Peyer's patch (tissue), 4 donors: ENCODE data around the gene FKBP15. TPM values are rescaled to one million over a fixed set of nuclear protein-coding genes. Genes with fewer than 3 reads are reported as not detected.
"Not testable (repeated sequence)": the region's sequence is repeated elsewhere in the genome, so short reads cannot be mapped to it uniquely, and the experiment has no call there.

Experiments used
- DNase-seq, 3 donors: peaks; one replicate each; pipeline ENCODE4 v3.0.0-alpha.2; 2017 to 2019
- H3K27ac ChIP-seq, 4 donors: fragments of 200-600 bp; sonication (generic); one replicate each; pipeline ENCODE4 v1.5.1; 2016 to 2019
- H3K27me3 ChIP-seq, 2 donors: fragments of 200-600 bp; sonication (generic); one replicate each; pipeline ENCODE4 v1.5.1; 2019
- H3K36me3 ChIP-seq, 3 donors: fragments of 200-600 bp; sonication (generic); one replicate each; pipeline ENCODE4 v1.5.1; 2016 to 2019
- H3K4me1 ChIP-seq, 4 donors: fragments of 200-600 bp; sonication (generic); one replicate each; pipeline ENCODE4 v1.5.1; 2016 to 2019
- H3K4me3 ChIP-seq, 4 donors: fragments of 200-600 bp; sonication (generic); 1 replicate in 3 of 4; 2 replicates in 1 of 4; pipeline ENCODE4 v1.5.1; 2016 to 2019; ENCODE audit warnings: mild to moderate bottlenecking in 1 of 4
- H3K9me3 ChIP-seq, 4 donors: fragments of 200-600 bp; sonication (generic); one replicate each; pipeline ENCODE4 v1.5.1; 2016 to 2019; ENCODE audit warnings: mild to moderate bottlenecking in 1 of 4
- POLR2A ChIP-seq, 2 donors: fragments of 450-650 bp; IDR thresholded peaks; one replicate each; pipeline ENCODE4 v1.5.1; 2017; ENCODE audit warnings: antibody characterized with exemption in 2 of 2, mild to moderate bottlenecking in 2 of 2, moderate library complexity in 2 of 2
- total RNA-seq, 4 donors: library from RNA; depleted of rRNA; stranded (reverse); fragments of >200 nt; gene quantifications; one replicate each; pipeline ENCODE4 v1.1.0, GENCODE V29; 2016
- TF ChIP-seq, protein P1 (sequence below), 6 experiments: fragments of 450-650 bp in 4 of 6; fragments of 200-600 bp in 2 of 6; sonication (generic) in 1 of 6; IDR thresholded peaks; one replicate each; pipeline ENCODE4 v1.5.1; 2017 to 2019; ENCODE audit warnings: antibody characterized with exemption in 6 of 6, mild to moderate bottlenecking in 3 of 6, moderate library complexity in 1 of 6

Gene FKBP15
- total RNA-seq, 4 donors from 2014 or later, result 25.9 to 44.6 (median 32.5) TPM

DNA sequence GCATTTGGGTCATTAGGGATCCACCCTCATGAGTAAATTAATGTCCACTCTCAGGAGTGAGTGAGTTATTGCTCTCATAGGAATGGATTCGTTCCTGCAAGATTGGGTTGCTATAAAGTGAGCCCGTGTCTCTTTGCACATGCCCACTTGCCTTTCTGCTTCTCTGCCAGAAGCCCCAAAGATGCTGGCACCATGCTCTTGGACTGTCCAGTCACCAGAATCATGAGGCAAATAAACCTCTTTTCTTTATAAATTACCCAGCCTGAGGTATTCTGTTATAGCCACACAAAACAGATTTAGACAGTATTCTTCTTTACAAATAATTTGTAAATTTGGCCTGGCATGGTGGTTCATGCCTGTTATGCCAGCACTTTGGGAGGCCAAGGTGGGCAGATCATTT lies 29.7 kb upstream of the FKBP15 start:
- DNase-seq, result no peak
- no peak for TF ChIP-seq POLR2A (IDR thresholded peaks at IDR 0.05)
- TF ChIP-seq, protein P1, sequence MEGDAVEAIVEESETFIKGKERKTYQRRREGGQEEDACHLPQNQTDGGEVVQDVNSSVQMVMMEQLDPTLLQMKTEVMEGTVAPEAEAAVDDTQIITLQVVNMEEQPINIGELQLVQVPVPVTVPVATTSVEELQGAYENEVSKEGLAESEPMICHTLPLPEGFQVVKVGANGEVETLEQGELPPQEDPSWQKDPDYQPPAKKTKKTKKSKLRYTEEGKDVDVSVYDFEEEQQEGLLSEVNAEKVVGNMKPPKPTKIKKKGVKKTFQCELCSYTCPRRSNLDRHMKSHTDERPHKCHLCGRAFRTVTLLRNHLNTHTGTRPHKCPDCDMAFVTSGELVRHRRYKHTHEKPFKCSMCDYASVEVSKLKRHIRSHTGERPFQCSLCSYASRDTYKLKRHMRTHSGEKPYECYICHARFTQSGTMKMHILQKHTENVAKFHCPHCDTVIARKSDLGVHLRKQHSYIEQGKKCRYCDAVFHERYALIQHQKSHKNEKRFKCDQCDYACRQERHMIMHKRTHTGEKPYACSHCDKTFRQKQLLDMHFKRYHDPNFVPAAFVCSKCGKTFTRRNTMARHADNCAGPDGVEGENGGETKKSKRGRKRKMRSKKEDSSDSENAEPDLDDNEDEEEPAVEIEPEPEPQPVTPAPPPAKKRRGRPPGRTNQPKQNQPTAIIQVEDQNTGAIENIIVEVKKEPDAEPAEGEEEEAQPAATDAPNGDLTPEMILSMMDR (IDR thresholded peaks at IDR 0.05), result no peak
- no peaks in the 10 kb centered on the region for H3K9me3 ChIP-seq

DNA sequence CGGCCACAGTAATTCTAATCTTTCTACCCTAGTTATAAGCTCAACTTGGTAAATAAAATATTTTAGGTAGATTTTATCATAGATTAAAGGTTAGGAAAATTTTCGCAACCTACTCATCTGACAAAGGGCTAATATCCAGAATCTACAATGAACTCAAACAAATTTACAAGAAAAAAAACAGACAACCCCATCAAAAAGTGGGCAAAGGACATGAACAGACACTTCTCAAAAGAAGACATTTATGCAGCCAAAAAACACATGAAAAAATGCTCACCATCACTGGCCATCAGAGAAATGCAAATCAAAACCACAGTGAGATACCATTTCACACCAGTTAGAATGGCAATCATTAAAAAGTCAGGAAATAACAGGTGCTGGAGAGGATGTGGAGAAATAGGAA lies 28.6 kb upstream of the FKBP15 start:
- not testable (repeated sequence) for DNase-seq, H3K4me3 ChIP-seq, H3K27me3 ChIP-seq, H3K4me1 ChIP-seq, H3K36me3 ChIP-seq, H3K9me3 ChIP-seq, H3K27ac ChIP-seq

More for the DNA sequence above, 29.7 kb upstream of the FKBP15 start:
- no peaks in the 10 kb centered on the region for H3K4me1 ChIP-seq
- H3K4me3 ChIP-seq, result no peak overlapping the region
- H3K27ac ChIP-seq, result no peak overlapping the region
- no peaks in the 10 kb centered on the region for H3K27me3 ChIP-seq
- no peaks in the 10 kb centered on the region for H3K36me3 ChIP-seq

DNA sequence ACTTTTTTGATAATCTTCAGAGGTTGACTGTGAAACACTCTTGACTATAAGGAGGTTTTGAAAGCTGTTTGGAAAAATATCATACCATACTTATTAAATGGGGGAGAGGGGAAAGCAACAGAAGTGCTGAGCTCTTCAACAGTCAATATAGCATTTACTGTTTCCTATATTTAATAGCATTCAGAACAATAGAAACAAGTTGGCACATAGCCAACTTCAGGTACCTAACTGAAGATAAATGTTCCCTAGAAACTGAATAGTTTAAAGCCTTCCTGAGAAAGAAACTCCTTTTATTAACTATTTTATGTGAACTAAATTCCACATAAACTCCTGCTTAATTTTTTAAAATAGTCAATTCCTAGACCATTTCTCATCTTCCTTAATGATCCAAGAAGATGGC lies 26.6 kb upstream of the FKBP15 start:
- DNase-seq, result no peak
- H3K36me3 ChIP-seq, result no peaks in the 10 kb centered on the region
- TF ChIP-seq POLR2A (IDR thresholded peaks at IDR 0.05), result no peak
- TF ChIP-seq, protein P1 (IDR thresholded peaks at IDR 0.05), result no peak
- no peaks in the 10 kb centered on the region for H3K27me3 ChIP-seq
- no peak overlapping the region for H3K27ac ChIP-seq
- H3K9me3 ChIP-seq, result no peaks in the 10 kb centered on the region
- H3K4me3 ChIP-seq, result no peak overlapping the region
- no peaks in the 10 kb centered on the region for H3K4me1 ChIP-seq

DNA sequence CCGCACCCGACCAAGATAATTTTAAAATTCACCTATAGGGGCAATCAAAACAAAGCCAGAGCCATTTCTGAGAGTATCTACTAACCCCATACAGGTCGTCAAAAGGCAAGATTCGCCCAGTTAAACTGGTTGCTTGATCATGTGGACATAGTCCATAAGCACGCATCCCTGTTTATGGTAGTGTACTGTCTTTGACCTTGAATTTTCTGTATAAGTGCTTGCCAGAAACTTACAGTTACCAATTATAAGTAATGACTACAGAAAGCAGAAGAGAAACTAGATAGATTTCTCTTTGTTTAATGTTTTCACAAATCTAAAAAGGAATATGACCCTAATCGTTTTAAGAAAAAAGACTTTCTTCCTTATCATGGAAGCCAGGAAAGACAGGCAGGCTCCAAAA lies 25.9 kb upstream of the FKBP15 start:
- no peak for DNase-seq
- H3K4me1 ChIP-seq, result no peaks in the 10 kb centered on the region

DNA sequence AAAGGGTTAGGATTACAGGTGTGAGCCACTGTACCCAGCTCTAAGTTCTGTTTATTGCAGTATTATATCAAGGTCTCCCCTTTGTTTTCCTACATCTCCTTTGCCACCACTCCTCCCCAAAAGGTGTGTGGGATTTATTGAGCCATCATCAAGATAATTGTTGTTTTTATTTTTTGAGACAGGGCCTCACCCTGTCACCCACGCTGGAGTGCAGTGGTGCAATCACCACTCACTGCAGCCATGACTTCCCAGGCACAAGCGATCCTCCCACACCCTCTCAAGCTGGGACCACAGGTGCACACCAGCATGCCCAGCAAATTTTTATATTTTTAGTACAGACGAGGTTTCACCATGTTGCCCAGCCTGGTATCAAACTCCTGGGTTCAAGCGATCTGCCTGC lies 24.8 kb upstream of the FKBP15 start:
- Histone ChIP-seq H3K9me3 (no peaks in the 10 kb centered on the region), H3K4me3 (no peak overlapping the region), H3K4me1 (no peaks in the 10 kb centered on the region), H3K36me3 (no peaks in the 10 kb centered on the region), H3K27me3 (no peaks in the 10 kb centered on the region), H3K27ac (no peak overlapping the region)
- no peak for TF ChIP-seq POLR2A (IDR thresholded peaks at IDR 0.05)
- TF ChIP-seq, protein P1 (IDR thresholded peaks at IDR 0.05), result no peak
- no peak for DNase-seq

More for the DNA sequence above, 25.9 kb upstream of the FKBP15 start:
- no peaks in the 10 kb centered on the region for H3K9me3 ChIP-seq
- H3K27ac ChIP-seq, result no peak overlapping the region
- no peak overlapping the region for H3K4me3 ChIP-seq
- TF ChIP-seq, protein P1 (IDR thresholded peaks at IDR 0.05), result no peak
- TF ChIP-seq POLR2A (IDR thresholded peaks at IDR 0.05), result no peak
- H3K36me3 ChIP-seq, result no peaks in the 10 kb centered on the region
- no peaks in the 10 kb centered on the region for H3K27me3 ChIP-seq

DNA sequence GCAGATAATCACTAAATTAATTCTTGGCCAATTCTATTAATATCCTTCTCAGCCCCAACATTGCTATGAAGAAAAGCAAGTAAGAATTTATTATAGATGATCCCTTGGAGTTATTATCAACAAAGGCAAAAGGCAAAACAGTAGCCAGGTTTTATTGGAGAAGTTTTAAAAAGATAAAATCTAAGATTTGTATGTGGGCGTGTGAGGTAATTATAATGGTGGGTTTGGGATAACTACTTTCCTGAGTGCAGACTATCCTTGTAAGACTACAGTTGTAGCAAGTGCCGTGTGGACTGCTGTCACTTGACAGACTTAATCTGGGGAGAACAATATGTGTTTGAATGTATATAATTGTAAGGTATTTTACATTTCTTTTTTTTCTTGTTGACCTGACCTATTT lies 23.5 kb upstream of the FKBP15 start:
- TF ChIP-seq, protein P1 (IDR thresholded peaks at IDR 0.05), result no peak
- no peak for TF ChIP-seq POLR2A (IDR thresholded peaks at IDR 0.05)
- no peaks in the 10 kb centered on the region for H3K27me3 ChIP-seq
- no peaks in the 10 kb centered on the region for H3K36me3 ChIP-seq
- H3K4me3 ChIP-seq, result no peak overlapping the region
- H3K27ac ChIP-seq, result no peak overlapping the region
- no peaks in the 10 kb centered on the region for H3K9me3 ChIP-seq
- DNase-seq, result no peak
- no peaks in the 10 kb centered on the region for H3K4me1 ChIP-seq
